GM08714 (cell line): ENCODE measurements around the gene UBAP2.

ENCODE experiments used
- H3K4me3 ChIP-seq: fragments of 200-500 bp; sonication (Bioruptor generic); 2 replicates; pipeline ENCODE4 v1.5.1; 2014; ENCODE audit warnings: mild to moderate bottlenecking, low read length, inconsistent platforms
- ZNF274 ChIP-seq: IDR thresholded peaks from 2 replicates; pipeline ENCODE4 v1.6.1; 2012; ENCODE audit warnings: mild to moderate bottlenecking, low read depth, low read length

Gene UBAP2

DNA sequence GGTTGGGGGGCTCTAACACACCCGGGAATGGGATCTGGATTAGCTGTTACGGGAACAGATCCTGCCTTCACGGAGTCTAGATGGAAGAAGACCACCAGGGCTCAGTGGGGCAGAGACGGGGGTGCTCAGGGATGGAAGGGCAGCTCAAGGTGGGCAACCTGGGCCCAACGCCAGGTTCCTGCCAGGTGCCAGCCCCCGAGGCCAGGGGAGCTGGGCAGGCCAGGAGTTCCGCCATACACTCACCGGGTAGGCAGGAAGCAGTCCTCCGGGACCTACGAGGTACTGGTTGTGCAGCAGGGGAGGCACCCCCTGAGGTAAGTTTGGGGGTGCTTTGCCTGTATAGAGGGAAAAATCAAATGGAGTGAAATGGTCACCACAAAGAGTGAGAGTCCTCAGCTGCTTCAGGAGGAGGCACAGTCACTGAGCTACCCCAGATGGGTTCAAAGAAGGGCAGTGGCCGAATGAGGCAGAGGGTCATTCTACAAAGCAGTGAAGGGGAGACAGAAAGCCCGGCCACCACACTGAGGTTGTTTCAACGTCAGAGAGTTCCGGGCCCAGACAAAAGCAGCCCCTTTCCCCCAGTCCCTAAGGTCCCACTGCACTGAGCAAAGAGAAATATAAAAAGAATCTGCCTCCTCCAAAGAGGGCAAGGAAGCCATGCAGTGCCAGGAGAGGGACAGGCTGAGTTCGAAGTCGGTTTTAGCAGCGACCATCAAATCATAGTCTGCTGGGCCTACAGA lies 121.8 kb downstream of the UBAP2 start:
- no peak for TF ChIP-seq ZNF274

DNA sequence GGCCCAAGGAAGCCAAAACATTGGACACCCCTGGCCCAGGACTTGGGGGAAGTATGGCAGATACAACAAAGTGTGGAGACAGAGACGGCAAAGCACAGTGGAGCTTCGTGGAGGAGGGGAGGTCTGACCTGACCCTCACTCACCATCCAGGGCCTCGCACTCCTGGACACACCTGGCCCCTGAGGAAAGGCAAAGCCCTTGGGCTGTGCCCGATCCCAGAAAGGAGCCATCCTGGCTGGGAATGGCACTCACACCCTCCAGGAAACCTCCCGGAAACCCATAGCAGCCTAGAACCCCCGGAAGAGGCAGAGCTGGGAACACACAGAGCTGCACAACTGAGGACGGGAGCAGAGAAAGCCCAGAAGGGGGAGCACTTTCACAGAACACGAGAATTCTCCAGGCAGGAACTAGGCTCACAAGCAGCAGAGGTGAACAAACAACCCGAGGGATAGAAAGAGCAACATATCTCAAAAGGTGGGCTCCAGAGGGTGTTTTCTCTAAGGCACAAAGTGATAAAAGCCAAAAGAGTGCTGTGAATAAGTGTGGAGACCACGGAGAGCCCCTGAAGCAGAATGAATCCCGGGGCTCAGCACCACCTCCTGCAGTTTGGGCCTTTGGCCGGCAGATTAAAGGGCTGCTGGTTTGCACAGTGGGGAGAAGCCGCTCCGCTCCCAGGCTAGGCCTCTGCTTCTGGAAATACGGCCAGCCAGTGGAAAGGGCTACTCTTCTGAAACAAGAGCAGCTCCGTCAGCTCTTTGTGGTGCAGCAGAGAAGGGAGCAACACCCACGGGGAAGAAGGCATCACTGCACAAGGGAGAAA lies 123.5 kb downstream of the UBAP2 start:
- no peak for TF ChIP-seq ZNF274
- no peak overlapping the region for H3K4me3 ChIP-seq

More for the DNA sequence above, 121.8 kb downstream of the UBAP2 start:
- no peak overlapping the region for H3K4me3 ChIP-seq

GRCh38 chr9:33923998-33924701 lies 124.5 kb downstream of the UBAP2 start:
- TF ChIP-seq ZNF274: no peak

DNA sequence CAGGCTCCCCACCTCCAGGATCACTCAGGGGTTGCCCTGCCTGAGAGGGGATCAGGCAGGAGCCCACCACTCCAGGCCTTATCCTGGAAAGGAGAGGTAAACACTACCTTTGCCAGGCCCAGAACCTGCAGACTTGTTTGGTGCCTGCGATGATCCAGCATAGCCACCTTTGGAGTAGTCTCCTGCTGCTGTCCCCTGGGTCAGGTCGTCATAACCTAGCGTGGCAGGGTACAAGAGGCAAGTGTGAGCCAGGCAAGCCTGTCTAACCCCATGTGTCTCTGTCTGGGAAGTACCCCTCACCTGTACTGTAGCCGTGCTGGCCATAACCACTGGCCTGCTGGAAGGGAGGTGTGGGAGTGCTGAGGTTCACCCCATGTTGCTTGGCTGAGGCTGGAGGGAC lies 125.6 kb downstream of the UBAP2 start:
- H3K4me3 ChIP-seq: no peak overlapping the region
- TF ChIP-seq ZNF274: no peak

More at GRCh38 chr9:33923998-33924701, 124.5 kb downstream of the UBAP2 start:
- H3K4me3 ChIP-seq: no peak overlapping the region

DNA sequence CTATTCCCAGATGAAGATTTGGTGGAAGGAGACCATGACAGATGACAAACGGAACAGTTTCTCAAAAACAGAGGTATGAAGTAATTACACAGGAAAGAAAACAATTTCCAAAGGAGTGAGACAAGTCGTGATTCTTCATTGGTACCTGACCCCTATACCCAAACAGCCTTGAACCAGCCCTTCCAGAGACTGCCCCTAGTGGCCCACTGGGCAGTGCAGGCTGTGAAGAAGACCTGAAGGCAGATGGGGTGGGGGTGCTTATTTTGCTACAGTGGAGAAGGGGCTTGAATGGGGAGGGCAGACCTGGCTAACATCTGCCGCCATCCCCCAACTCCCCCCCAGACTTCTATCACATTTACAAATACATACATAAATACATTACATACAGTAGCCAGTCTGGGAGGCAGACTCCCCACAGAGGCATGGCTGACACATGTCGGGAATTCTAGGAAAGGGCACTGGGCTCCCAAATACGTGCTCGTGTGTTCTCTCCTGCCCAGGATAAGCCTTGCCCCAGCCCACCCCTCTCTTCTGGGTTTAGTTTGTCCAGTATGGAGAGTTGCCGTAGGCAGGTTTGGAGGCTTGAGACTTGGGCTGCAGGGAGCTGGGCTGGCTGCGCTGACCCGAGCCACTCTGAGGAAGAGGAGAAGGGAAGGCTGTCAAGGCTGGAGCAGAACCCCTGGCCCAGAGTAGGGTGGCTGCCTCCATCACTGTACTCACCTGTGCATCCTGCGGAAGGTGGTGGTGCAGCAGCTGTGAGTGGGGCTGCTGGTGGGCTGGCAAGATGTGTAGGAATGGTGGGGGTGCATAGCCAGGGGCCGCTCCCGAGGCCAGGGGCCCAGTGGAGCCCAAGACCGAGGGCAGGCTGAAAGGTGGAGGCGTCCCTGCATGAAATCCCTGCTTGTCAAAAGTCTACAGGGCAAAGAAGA lies 126.5 kb downstream of the UBAP2 start:
- TF ChIP-seq ZNF274: no peak
- no peak overlapping the region for H3K4me3 ChIP-seq

DNA sequence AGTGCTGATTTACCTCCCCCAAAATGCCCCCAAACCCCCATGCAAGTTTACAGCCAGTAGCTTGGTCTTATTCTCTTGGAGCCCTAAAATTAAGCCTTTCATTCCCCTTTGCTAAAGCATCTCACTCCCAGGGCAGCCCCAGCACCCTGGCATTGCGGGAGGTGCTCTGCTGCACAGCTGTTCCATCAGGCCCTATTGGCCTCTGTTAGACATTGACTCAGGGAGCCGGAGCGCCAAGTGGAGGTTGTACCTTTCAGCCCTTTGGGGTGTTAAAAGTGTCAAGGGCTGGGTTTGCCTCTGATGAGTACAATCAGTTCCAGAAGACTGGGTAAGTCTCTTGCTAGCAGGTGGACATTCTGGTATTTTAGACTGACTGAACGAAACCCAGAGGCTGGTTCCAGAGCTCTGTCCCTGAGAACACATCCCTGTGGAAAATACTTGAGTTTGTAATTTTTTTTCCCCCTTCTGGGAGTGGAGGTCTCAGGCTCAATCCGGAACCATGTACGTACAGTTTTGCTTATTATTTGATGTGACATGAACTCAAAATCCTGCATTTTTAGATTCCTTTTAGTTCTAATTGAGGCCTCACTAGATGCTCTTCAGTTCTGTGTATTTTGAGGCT lies 129.3 kb downstream of the UBAP2 start:
- no peak for TF ChIP-seq ZNF274
- no peak overlapping the region for H3K4me3 ChIP-seq

- no peak overlapping the region for H3K4me3 ChIP-seq
- TF ChIP-seq ZNF274: no peak
Measured at GRCh38 chr9:33917036-33917435, 131.7 kb downstream of the UBAP2 start.

DNA sequence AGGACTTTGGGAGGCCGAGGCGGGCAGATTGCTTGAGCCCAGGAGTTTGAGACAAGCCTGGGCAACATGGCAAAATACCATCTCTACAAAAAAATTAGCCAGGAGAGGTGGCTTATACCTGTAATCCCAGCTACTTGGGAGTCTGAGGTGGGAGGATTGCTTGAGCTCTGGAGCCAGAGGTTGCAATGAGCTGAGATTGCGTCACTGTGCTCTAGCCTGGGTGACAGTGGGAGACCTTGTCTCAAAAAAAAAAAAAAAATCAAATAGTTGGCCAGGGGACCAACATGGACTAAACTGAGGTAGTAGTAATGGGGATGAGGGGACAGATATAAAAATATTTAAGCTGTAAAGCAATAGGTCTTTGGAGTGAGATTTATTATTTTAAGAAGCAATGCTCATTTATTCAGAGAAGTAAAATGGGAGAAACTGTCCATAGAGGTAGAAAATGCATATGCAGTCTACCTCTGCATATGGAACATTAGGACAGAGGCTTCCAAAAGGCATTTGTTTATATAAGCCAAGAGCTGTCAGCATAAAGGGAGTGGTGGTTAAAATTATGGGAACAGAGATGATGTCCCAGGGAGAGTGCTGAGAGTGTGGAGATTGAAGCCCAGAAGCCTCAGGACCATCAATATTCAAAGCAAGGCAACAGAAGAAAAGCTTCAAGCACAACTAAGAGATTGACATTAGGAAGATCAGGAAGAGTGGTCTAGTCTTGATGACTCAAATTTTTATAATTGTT lies 133.6 kb downstream of the UBAP2 start:
- no peak for TF ChIP-seq ZNF274
- H3K4me3 ChIP-seq: no peak overlapping the region

- no peak for TF ChIP-seq ZNF274
- H3K4me3 ChIP-seq: no peak overlapping the region
Measured at GRCh38 chr9:33913541-33913940, 135.1 kb downstream of the UBAP2 start.

DNA sequence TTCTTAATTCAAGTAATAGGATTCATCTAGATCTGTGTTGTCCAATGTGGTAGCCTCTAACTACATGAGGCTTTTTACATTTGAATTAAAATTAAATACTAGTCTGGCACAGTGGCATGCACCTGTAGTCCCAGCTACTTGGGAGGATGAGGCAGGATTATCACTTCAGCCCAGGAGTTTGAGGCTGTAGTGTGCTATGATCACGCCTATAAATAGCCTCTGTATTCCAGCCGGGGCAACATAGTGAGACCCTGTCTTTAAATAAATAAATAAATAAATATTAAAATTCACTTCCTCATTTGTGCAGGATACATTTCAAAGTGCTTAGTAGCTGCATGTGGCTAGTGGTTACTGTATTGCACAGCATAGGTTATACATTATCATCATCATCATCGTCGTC lies 139.9 kb downstream of the UBAP2 start:
- no peak overlapping the region for H3K4me3 ChIP-seq
- no peak for TF ChIP-seq ZNF274

DNA sequence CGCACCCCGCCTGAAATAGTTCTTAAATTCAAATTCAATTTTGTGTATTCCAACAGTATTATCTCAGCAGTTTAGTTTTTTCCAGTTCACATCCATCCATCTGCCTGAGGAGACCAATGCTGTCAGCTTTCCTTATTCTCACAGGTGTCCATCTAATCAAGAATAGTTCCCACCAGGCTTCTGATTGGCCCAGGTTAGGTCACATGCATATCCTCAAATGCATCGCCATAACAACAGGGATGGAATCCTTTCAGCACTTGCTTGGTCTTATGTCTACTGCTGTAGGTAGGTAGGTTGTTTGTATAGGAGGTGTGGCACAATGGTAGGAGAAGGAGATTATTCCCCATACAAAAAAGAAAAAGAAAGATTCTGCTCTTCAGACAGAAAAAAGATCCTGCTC lies 140.6 kb downstream of the UBAP2 start:
- H3K4me3 ChIP-seq: no peak overlapping the region
- no peak for TF ChIP-seq ZNF274

DNA sequence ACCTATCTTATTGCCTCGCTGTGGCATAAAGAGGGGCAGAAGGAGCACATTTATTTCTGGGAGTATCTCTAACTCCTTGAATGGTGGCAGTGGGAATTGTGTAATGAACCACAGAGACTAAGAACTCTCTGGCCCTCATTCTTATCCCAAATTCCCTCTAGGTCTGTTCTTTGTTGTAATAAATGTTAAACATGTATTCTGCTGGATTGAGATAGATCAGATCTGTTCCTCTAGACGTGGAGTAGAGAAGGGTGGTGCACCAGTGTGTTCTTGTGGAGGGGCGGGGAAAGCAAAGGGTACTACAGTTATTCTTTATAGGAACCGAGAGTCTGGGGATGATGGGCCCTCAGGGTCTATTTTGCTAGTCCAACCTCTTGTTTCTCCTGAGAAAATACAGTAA lies 141.3 kb downstream of the UBAP2 start:
- TF ChIP-seq ZNF274: no peak

More for the DNA sequence above, 141.3 kb downstream of the UBAP2 start:
- H3K4me3 ChIP-seq: no peak overlapping the region
